Stimulated activated CD8-positive, alpha-beta memory T cell treated with anti-CD3 and anti-CD28 coated beads, Interleukin-2, amount 100 ng/mL, for 48 hours (primary cell): ENCODE results near the gene DPEP1.

Experiments used
- DNase-seq, 2 donors: peaks; one replicate each; pipeline ENCODE4 v3.0.0-alpha.2; 2020; ENCODE audit warnings: low read depth in 2 of 2

Gene DPEP1

DNA sequence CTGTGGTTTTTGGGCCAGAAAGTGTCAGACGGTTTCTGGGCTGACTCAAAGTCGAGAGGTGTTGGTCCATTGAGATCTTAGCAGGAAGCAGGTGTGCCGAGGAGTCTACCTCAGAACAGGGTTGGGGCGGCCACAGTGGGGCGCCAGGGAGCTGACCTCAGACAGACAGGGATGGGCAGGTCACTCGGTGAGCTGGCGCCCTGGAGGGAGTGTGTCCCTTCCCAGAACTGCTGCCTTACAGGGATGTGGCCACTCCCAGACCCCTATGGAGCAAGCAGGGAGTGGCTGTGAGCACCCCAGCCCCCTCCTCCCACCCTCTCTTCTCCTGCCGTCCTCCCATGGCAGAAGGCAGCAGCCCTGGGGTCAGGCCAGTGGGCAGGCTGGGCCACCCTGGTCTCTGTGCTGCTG, 14.0 kb upstream of the DPEP1 start:
- peak in 1 of 2 donors; percentile 26 for DNase-seq

DNA sequence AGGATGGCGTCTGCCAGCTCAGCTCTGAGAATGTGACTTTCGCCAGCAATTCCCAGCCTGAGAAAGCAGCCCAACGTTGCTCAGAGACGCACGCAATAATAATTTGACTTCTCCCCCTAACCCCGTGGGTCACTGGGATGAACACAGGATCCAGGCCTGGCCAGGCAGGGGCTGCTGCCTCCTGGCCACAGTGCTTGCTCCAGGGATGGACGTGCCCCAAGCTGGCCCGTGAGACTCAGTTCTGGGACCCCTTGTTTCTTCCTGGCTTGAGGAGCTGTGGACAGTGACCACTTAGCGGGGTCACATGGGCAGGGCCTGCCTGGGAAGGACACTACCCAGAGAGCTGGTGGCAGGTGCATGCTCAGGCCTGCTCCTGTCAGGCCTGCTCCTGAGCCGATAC, 13.5 kb upstream of the DPEP1 start:
- DNase-seq, result no peak

DNA sequence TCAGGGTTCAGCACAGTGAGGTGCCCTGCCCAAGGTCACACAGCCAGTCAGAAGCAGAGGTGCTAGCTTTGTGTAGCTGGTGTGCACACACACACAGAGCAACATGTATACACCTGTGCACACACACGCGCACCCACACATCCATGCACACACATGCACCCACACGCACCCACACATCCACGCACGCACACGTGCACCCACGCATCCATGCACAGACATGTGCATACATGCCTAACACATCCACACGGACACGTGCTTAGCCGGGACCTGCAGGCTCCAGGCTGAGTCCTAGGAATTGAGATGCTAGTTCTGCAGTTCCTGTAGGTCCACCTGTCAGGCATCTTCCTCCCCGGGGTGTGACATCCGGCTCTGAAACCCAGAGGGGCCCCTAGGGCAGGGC, 13.0 kb upstream of the DPEP1 start:
- DNase-seq, result no peak

DNA sequence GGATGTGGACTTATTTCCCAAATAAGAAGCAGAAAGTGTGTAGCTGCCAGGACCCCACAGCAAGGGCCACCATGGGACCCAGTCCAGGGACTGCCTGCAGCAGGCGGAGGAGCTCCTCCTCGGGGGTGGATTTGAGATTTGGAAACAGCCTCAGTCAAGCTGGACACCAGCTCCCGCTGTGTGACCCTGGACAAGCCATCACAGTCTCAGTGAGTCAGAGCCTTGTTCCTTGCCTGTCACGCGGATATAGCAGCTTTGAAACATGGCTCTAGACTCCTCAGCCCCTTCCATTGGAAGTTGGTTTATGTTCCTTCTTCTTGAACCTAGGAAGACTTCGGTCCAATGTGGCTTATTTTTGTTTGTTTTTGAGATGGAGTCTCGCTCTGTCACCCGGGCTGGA, 12.5 kb upstream of the DPEP1 start:
- DNase-seq, result no peak

DNA sequence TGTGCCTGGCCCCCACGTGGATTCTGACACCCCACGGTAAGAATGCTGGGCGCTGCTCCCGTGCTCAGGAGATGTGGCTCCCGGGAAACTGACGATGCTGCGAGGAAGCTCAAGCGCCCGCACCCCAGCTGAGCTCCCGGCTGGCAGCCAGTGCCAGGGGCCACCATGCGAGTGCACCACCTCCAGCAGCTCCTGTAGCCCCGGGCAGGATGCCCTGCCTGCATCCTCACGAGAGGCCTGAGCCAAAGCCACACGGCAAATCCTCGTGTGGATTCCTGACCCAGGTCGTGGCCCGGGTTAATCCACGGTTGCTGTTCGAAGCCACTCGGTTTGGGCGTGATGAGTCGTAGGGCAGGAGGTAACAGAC, 11.6 kb upstream of the DPEP1 start:
- no peak for DNase-seq

DNA sequence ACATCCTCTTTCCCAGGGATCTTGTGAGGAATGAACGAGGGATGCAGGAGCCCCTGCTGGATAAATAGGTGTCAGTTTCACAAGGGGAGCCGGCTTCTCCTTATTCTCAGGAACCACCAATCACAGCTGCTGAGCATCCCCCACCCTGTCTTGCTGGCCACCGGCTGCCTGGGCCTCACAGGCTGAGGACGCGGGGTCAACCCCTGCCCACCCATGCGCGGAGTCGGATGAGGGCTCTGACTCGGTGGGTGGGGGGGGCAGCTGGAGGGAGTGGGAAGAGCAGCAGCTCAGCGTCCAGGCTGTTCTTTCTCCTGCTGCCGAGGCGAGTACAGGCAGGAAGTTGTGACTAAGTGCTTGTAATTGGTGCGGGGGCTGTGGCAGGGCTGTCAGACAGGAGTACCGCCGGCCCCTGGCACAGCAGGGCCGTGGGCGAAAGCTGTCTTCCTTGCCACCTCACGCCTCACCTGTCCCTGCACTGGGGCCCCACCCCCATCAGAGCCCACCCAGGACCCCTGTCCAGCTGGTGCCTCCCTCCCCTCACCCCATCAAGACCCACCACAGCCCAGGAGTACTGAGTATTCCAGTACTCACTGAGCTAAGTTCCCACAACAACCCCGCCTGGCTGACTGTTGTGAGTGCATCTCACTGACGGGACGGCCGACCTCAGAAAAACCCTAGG, 11.0 kb upstream of the DPEP1 start:
- peak; percentile 43 to 59 for DNase-seq

DNA sequence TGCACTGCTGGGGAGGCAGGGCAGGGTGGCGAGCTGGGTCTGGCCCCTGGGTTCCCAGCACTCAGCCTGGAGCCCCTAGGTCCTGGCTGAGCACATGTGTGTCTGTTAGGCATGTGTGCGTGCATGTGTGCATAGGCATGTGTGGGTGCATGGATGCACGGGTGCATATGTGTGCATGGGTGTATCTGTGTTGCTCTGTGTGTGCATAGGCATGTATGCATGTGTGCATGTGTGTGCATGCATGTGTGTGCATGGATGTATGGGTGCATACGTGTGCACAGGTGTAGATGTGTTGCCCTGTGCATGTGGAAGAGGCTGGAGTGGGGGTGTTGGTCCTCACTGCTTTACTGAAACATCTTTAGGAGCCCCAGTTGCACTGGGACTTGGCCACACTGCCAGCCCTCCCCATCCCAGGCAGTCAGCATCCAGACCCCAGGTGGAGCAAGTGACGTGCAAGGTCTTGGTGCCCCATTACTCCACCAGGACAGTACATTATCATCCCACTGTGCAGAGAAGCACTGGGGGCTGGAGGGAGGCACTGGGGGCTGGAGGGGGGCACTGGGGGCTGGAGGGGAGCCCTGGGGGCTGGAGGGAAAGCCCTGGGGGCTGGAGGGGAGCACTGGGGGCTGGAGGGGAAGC, 10.4 kb upstream of the DPEP1 start:
- DNase-seq, result no peak

DNA sequence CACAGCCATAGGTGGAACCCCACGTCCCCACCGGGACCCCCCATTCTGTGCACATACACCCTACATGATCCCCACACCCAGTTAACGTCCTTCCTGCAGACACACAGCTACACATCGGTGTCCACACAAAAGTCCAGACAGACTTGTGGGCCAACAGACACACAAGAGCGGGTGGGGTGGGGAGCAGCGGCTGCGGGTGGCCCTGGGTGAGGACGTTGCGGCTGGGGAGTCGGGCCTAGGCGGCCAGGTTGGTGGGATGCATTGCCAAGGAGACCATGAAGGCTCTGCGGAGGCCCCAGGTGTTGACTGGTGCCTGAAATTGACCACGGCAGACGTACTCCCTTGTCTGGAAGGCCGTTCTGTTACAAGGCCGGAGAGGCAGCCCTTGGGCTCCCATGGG, 8.7 kb upstream of the DPEP1 start:
- DNase-seq, result no peak

DNA sequence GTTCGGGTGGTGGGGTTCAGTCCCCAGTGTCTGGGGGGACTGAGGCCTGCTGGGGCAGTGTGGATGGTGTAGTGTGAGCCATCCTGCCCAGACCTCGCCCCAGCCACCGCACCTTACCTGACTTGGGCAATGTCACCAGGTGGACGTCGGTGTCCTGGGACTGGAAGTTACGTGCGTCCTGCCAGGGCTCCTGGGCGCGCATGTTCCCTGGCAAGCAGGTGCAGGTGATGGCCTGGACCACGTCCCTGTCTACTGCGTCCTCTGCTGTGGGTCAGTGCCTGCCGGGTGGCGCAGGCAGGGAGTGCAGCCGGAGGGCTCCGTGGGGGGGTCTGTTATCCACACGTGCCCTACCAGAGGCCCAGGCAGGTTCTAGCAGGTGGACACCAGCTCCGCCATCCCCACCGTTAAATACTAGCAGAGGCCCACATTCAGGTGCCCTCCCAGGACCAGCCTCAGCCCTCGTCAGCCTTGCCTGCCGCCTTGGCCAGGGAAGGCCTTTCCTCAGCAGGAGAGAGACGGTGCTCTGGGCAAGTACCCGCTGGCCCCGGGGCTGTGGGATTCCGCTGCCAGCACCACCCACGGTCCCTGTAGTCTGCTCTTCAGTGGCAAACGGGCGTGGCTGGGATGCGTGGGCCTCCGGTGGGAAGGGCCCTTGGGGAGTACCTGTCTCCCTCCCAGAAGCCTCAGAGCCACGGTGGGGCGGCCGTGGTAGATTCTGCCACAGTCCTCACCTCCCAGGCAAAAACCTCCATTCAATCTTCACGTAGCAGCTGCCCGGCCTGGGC, 8.1 kb upstream of the DPEP1 start:
- DNase-seq, result no peak

DNA sequence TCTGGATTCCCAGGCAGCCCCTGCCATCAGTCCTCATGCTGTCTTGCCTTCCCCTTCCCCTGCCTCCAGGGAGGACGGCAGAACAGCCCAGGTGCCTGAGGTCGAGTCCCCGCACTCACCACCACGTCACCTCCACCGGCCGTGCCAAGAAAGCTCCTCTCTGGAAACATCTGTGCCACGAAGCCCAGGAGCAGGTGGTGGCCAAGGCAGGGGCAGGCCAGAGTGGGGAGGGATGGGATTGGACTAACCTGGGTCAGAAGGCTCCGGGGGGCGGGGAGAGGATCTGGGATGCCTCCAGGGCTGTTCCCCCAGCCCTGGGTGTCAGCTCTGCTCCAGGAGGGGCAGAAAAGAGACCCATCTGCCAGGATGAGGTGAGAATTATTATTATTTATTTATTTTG, 7.4 kb upstream of the DPEP1 start:
- no peak for DNase-seq

DNA sequence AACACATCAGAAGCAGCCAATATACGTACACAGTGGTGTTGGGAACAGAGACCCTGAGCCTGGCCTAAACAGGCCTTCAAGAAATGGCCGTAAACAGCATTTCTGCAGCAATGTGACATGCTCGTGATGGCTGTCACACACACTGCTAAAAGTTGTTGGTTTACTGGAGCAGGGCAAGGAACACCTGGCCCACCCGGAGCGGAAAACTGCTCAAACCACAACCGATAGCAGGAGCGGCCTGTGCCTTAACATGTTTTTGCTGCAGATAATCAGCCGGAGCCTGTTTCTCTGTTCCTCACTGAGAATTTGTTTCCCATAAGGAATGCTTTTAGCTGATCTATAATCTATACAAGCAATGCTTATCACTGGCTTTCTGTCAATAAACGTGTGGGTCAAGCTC, 6.0 kb upstream of the DPEP1 start:
- no peak for DNase-seq

DNA sequence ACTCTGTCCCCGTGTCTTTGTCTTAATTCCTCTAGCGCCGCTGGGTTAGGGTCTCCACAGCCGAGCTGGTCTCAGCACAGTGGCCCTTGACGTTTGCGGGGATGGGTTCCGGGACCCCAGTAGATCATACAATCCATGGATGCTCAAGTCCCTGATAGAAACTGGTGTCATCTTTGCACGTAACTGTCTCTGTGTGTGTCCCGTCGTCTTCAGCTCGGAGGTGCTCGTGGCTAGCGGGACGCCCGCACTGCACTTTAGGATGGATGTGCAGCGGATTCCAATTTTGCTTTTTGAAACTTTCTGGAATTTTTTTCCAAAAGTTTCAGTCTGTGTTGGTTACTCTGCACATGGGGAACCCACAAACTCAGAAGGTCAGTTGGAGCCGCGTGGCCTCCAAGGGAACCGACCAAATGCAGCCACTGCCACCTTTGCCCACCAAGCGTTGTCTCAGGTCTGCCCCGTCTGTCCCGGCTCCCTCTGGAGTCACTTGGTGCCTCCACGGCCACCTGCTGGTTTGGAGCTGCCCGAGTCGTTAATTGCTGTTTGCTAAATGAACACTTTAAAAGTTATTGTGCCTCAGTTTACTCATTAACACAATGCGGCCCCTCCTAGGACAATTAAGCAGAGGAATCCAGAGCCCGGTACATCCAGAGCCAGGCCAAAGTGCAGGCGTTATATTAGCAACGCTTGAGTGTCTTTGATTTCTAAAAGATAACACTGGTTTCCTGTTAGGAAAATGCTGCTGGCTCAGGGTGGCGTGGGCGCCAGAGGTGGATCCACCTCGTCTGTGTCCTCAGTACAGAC, 5.3 kb upstream of the DPEP1 start:
- DNase-seq, result no peak

DNA sequence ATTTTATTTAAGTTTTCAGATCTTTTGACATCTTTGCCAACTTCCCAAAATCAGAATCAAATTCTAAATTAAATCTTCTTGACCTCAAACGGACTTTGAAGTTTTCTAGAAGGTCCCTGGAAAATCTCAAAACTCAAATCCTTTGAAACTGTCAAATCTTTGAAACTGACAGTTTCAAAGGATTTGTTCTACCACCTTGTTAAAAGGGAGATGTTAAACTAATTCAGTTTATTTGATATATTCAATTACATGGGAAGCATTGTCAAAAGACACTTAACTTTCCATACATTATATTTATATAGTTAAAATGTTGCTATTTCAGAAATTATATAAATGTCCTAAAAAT, 3.4 kb upstream of the DPEP1 start:
- DNase-seq, result no peak

DNA sequence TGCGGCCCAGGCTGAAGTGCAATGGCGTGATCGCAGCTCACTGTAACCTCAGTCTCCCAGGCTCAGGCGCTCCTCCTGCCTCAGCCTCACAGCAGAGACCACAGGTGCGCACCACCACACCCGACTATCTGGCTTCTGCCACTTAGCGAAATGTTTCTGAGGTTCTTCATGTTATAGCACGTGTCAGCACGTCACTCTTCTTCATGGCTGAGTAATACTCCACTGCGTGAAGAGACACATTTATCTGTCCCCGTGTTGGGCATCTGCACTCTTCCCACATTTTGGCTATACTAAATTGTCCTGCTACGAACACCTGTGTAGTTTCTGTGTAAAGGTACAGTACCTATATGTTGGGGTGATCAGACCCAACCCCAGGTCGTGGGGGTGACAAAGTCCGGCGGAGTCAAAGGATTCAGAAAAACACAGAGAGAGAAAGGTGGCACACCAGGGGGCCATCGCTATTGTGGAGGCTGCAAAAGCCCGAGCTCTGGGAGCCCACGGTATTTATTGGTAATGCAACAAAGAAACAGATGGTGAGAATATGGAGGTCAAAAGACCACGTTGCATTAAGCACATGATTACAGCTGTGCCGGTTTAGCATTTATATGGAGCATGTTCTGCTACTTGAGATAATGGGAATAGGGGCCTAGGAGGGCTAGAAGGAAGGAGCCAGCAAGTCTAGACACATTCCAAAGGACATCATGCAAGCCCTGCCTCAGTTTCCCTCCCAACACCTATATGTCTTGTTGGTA, 851 bp upstream of the DPEP1 start:
- DNase-seq, result no peak

DNA sequence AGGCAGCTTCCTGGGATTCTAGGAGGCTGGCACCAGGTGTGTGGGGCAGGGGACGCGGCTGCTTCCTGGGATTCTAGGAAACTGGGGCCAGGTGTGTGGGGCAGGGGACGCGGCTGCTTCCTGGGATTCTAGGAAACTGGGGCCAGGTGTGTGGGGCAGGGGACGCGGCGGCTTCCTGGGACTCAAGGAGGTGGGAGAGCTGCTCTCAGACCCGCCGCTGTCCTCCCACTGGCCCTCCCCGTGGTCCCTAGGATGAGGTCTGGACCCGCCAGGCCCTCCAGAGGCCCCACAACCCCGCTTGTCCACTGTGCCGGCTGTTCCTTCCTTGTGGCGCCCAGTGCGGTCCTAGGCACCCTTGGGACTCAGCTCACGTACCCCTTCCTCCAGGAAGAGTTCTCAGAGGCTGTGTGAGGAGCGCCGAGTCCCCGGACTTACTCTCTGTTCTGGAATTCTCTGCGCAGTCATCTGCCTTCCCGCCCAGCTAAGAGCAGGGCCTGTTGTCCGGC, 565 bp downstream of the DPEP1 start:
- no peak for DNase-seq

DNA sequence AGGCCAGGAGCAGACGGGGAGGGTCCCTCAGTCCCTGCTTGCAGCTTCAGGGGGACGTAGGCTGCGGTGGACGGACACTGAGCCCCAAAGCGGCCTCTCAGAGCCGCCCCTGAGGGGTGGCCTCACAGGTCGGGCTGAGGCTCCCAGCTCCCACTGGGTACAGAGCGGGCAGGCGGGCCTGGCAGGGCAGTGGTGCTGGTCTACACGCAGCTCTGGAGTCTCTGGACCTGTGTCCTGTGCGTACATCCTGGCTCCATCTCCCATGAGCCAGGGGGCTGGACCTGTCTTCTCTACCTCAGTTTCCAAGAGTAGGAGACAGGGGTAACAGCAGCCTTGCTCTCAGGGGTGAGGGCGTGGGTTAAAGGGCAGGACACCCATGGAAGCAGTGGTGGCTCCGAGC, 1.7 kb downstream of the DPEP1 start:
- no peak for DNase-seq

DNA sequence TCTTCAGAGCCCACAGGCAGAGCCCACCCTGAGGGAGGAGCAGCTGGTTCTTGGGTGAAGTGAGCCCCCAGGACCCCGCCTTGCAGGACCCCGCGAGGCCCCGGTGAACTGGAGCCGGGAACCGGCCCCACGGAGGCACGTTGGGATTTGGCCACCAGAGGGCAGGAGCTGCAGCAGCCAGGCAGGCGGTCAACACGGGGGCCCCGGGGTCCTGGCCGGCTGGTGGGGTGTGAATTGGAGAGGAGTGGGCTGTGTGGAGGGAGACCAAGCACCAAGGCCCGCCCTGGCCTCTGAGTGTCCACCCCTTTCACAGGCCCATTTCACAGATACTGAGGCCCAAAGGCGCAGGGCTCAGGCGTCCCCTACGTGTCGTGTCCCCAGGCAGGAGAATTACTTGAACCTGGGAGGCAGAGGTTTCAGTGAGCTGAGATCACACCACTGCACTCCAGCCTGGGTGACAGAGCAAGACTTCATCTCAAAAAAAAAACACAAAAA, 2.2 kb downstream of the DPEP1 start:
- DNase-seq, result peak in 1 of 2 donors; percentile 36

DNA sequence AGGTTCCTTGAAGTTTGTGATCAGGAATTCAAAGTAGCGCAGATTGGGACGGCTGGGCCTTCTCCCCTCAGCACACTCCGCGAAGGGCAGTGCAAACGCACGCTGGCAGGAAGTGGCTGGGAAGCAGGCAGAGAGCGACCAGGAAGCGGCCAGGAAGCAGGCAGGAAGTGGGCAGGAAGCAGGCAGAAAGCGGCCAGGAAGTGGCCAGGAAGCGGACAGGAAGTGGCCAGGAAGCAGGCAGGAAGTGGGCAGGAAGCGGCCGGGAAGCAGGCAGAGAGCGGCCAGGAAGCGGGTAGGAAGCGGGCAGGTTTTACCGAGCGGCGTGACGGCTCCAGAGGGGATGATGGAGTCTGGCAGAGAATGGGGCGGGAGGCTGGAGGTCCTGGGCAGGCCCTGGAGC, 3.2 kb downstream of the DPEP1 start:
- DNase-seq, result no peak

DNA sequence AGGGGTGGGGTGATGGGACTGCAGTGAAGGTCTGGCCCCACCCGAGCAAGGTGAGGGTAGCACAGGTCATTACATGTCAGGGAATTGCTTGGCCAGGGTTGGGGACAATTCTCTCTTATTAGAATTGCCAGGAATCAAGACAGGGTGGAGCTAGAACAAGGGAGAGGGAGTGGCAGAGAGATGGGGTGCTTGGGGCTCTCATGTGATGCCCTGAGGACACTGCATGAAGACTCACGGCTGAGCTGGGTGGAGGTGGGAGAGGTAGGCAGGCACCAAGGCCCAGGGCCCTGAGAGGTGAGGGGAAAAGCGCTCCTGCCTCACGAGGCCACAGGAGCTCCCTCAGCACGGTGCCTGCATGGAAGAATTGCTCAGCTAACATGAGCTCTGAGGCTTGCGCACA, 3.6 kb downstream of the DPEP1 start:
- DNase-seq, result no peak

DNA sequence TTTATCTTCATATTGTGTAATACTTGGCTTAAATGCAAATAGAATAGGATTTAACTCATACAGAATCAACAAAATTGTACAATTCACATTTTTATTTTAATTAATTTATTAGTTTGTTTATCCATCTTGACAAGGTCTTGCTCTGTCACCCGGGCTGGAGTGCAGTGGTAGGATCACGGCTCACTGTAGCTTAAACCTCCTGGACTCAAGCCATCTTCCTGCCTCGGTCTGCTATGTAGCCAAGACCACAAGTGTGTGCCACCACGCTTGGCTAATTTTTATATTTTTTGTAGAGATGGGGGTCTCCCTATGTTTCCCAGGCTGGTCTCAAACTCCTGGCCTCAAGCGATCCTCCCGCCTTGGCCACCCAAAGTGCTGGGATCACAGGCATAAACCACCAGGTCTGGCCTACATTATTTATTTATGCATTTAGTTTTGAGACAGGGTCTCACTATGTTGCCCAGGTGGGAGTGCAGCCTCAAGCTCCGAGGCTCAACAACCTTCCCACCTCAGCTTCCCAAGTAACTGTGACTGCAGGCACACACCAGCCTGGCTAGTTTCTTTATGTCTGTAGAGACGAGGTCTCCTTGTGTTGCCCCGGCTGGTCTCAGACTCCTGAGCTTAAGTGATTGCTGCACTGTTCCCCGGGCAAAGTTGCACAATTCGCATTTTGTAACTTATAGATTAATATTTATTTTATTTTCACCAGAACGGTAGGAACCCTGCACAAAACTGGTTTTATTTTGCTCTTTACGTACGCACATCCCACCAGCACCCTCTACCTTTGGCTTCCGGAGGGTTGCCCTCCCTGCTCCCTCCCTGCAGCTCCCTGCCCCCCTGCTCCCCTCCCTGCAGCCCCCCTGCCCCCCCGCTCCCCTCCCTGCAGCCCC, 4.9 kb downstream of the DPEP1 start:
- DNase-seq, result no peak
